Neuronal stem cell (in vitro differentiated cells): Measurements from ENCODE around the gene A2M.

Experiments
- DNase-seq: peaks from one replicate; pipeline ENCODE4 v3.0.0-alpha.2; 2013; ENCODE audit warnings: low spot score
- H2AFZ ChIP-seq: one replicate; pipeline ENCODE4 v1.6.1; 2013; ENCODE audit warnings: mild to moderate bottlenecking, low read length, inconsistent platforms
- H2AK5ac ChIP-seq: 2 replicates; pipeline ENCODE4 v1.6.1; 2013; ENCODE audit warnings: low read depth, mild to moderate bottlenecking, inconsistent platforms, low read length, moderate library complexity, mixed read lengths
- H2BK120ac ChIP-seq: 2 replicates; pipeline ENCODE4 v1.6.1; 2013; ENCODE audit warnings: low read depth, mild to moderate bottlenecking, inconsistent platforms, low read length, moderate library complexity, mixed read lengths
- H2BK12ac ChIP-seq: one replicate; pipeline ENCODE4 v1.6.1; 2013; ENCODE audit warnings: low read length, inconsistent platforms
- H2BK15ac ChIP-seq: 2 replicates; pipeline ENCODE4 v1.6.1; 2013; ENCODE audit warnings: mild to moderate bottlenecking, low read length, inconsistent platforms, mixed read lengths
- H2BK5ac ChIP-seq: one replicate; pipeline ENCODE4 v1.6.1; 2013; ENCODE audit warnings: inconsistent platforms, mild to moderate bottlenecking, low read length, moderate library complexity
- H3K14ac ChIP-seq: one replicate; pipeline ENCODE4 v1.6.1; 2013; ENCODE audit warnings: low read length, inconsistent platforms
- H3K18ac ChIP-seq: 2 replicates; pipeline ENCODE4 v1.6.1; 2013; ENCODE audit warnings: low read length, inconsistent platforms
- H3K23ac ChIP-seq: 2 replicates; pipeline ENCODE4 v1.6.1; 2013; ENCODE audit warnings: low read depth, mild to moderate bottlenecking, mixed read lengths, low read length, inconsistent platforms; ENCODE audit not compliant: poor library complexity
- H3K27ac ChIP-seq: replicated peaks from 3 replicates; pipeline ENCODE4 v1.5.1; 2013; ENCODE audit warnings: low read length, inconsistent platforms
- H3K27me3 ChIP-seq, 3 experiments: 2 replicates each; pipeline ENCODE4 v1.6.1; 2013; ENCODE audit warnings: low read length in 3 of 3, mild to moderate bottlenecking in 2 of 3, inconsistent platforms in 1 of 3, low read depth in 1 of 3, mixed read lengths in 1 of 3, moderate library complexity in 1 of 3; ENCODE audit not compliant: control insufficient read depth in 3 of 3, insufficient read depth in 3 of 3
- H3K36me3 ChIP-seq, 2 donors: replicated peaks in 1 of 2; 2 replicates each; pipeline ENCODE4 v1.6.1; 2013; ENCODE audit warnings: low read length in 2 of 2; ENCODE audit not compliant: control insufficient read depth in 2 of 2, insufficient read depth in 2 of 2
- H3K4ac ChIP-seq: 2 replicates; pipeline ENCODE4 v1.6.1; 2013; ENCODE audit warnings: inconsistent platforms, mild to moderate bottlenecking, low read length, moderate library complexity
- H3K4me1 ChIP-seq, 2 donors: 1 replicate in 1 of 2; 2 replicates in 1 of 2; pipeline ENCODE4 v1.6.1; 2013; ENCODE audit warnings: low read length in 2 of 2, low read depth in 1 of 2; ENCODE audit not compliant: control insufficient read depth in 2 of 2, insufficient read depth in 1 of 2
- H3K4me2 ChIP-seq: one replicate; pipeline ENCODE4 v1.6.1; 2013; ENCODE audit warnings: mild to moderate bottlenecking, low read length, inconsistent platforms; ENCODE audit not compliant: insufficient read depth, poor library complexity, severe bottlenecking
- H3K4me3 ChIP-seq, 2 donors: 2 replicates each; pipeline ENCODE4 v1.5.1; 2013; ENCODE audit warnings: low read length in 2 of 2, mild to moderate bottlenecking in 2 of 2, inconsistent platforms in 1 of 2, moderate library complexity in 1 of 2
- H3K79me1 ChIP-seq: one replicate; pipeline ENCODE4 v1.6.1; 2013; ENCODE audit warnings: low read depth, mild to moderate bottlenecking, inconsistent platforms, low read length, moderate library complexity
- H3K9ac ChIP-seq: one replicate; pipeline ENCODE4 v1.6.1; 2013; ENCODE audit warnings: mild to moderate bottlenecking, low read depth, low read length, inconsistent platforms; ENCODE audit not compliant: poor library complexity
- H3K9me3 ChIP-seq, 2 donors: replicated peaks in 1 of 2; 2 replicates each; pipeline versions ENCODE3 to v1.6.1; 2013; ENCODE audit warnings: low read length in 2 of 2, mild to moderate bottlenecking in 2 of 2, inconsistent platforms in 1 of 2, low read depth in 1 of 2, mixed read lengths in 1 of 2, moderate library complexity in 1 of 2; ENCODE audit not compliant: control insufficient read depth in 2 of 2, insufficient read depth in 1 of 2
- H4K8ac ChIP-seq: one replicate; pipeline ENCODE4 v1.6.1; 2013; ENCODE audit warnings: low read depth, mild to moderate bottlenecking, inconsistent platforms, low read length, moderate library complexity
- H4K91ac ChIP-seq: one replicate; pipeline ENCODE4 v1.6.1; 2013; ENCODE audit warnings: low read length, low read depth, mild to moderate bottlenecking, inconsistent platforms; ENCODE audit not compliant: poor library complexity
- WGBS, 2 donors: extraction: QIAGEN DNeasy Blood & Tissue Kit; methylation state at CpG; one replicate each; pipeline ENCODE4 v1.1.7; 2013; ENCODE audit warnings: missing lambda C conversion rate in 2 of 2, mixed read lengths in 1 of 2; ENCODE audit not compliant: insufficient read length in 2 of 2, insufficient replicate concordance in 1 of 2; ENCODE audit errors: extremely low coverage in 2 of 2; 5-methylcytosine and 5-hydroxymethylcytosine counted together

The A2M gene

GRCh38 chr12:9096563-9097176, 19.0 kb downstream of the A2M start:
- no peak for DNase-seq
- Histone ChIP-seq H3K4me2 (no peak overlapping the region), H3K36me3 (peaks cover 0 to 99% of the 10 kb centered on the region in 2 donors), H3K4ac (no peak overlapping the region), H3K27ac (no peak overlapping the region), H2BK12ac (no peak overlapping the region), H2AK5ac (no peak overlapping the region), H3K18ac (no peak overlapping the region), H2BK120ac (no peak overlapping the region), H3K14ac (no peak overlapping the region), H3K4me3 (no peak overlapping the region), H2BK15ac (no peak overlapping the region), H3K9ac (no peak overlapping the region), H3K27me3 (no peaks in the 10 kb centered on the region), H2AFZ (no peak overlapping the region), H4K91ac (no peak overlapping the region), H3K23ac (no peak overlapping the region), H2BK5ac (no peak overlapping the region), H4K8ac (no peak overlapping the region), H3K4me1 (no peaks in the 10 kb centered on the region), H3K9me3 (no peaks in the 10 kb centered on the region), H3K79me1 (no peaks in the 10 kb centered on the region)
- WGBS, 2 donors: no CpG with 5 or more reads among the region's 2 CpGs

DNA sequence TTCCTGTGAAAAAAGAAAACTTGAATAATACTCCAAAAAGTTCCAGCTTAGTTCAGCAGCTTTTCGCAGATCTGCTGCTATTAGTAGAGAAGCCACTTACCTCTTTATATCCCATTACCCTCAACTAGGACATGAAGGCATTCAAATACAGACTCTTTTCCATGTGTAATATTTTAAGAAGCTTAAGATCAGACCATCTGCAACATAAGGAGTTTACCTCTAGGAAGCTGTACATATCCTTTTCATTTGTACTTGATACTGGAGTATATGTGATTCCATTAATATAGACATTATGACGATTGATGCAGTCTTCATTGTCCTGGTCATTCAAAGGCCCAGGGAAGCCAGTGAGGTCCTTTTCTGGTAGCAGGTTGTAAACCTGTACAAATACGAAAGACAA, 20.4 kb downstream of the A2M start:
- Histone ChIP-seq H4K91ac (no peak overlapping the region), H4K8ac (no peak overlapping the region), H3K27me3 (no peaks in the 10 kb centered on the region), H3K4ac (no peak overlapping the region), H2BK12ac (no peak overlapping the region), H3K23ac (no peak overlapping the region), H2BK15ac (no peak overlapping the region), H3K14ac (no peak overlapping the region), H3K18ac (no peak overlapping the region), H2BK120ac (no peak overlapping the region), H3K9me3 (no peaks in the 10 kb centered on the region), H3K4me1 (no peaks in the 10 kb centered on the region), H3K9ac (no peak overlapping the region), H2BK5ac (no peak overlapping the region), H2AFZ (no peak overlapping the region), H3K79me1 (no peaks in the 10 kb centered on the region), H3K27ac (no peak overlapping the region), H2AK5ac (no peak overlapping the region), H3K4me3 (no peak overlapping the region), H3K36me3 (peaks cover 0 to 99% of the 10 kb centered on the region in 2 donors), H3K4me2 (no peak overlapping the region)
- WGBS, 2 donors: no CpG with 5 or more reads among the region's 3 CpGs
- DNase-seq: no peak

DNA sequence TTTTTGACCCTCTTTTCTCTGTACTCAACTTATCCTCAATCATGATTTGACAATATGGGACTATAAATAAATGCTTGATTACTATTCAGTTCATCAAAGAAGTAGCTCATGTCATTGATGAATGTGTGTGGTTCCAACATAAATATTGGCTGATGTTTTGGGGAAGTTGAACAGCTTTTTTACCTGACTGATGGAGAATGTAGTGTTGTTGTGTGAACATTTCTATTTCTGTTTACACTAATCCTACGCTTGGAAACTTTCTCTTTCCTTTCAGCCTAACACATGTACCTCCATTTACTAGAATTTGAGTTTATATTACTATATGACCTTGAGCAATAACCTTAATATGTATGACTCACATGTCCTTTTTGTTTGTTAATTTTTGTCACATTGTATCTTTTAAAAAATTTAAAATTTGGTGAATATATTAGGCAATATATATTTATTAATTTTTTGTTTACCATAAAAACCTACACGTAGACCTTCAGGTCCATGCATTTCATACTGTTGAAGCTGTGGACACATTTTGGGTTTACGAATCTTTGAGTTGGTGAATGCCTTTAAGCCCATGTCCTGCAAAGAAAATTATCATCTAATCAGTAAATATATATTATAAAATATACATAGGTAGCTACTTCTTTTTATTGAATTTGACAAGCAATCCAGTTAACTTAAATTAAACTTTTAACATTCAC, 21.1 kb downstream of the A2M start:
- Histone ChIP-seq H3K27ac (no peak overlapping the region), H2BK5ac (no peak overlapping the region), H2BK15ac (no peak overlapping the region), H2AFZ (no peak overlapping the region), H3K4me1 (no peaks in the 10 kb centered on the region), H4K8ac (no peak overlapping the region), H3K14ac (no peak overlapping the region), H2BK12ac (no peak overlapping the region), H4K91ac (no peak overlapping the region), H3K23ac (no peak overlapping the region), H3K27me3 (no peaks in the 10 kb centered on the region), H3K4me2 (no peak overlapping the region), H2BK120ac (no peak overlapping the region), H3K18ac (no peak overlapping the region), H3K4me3 (no peak overlapping the region), H3K9me3 (no peaks in the 10 kb centered on the region), H3K9ac (no peak overlapping the region), H3K36me3 (peaks cover 0 to 99% of the 10 kb centered on the region in 2 donors), H2AK5ac (no peak overlapping the region), H3K4ac (no peak overlapping the region), H3K79me1 (no peaks in the 10 kb centered on the region)
- WGBS, 2 donors: no CpG with 5 or more reads among the region's 3 CpGs
- no peak for DNase-seq

GRCh38 chr12:9091891-9092598, 23.7 kb downstream of the A2M start:
- no peak overlapping the region for H3K4ac ChIP-seq
- H3K27ac ChIP-seq: no peak overlapping the region
- no peak overlapping the region for H2BK15ac ChIP-seq
- H2AK5ac ChIP-seq: no peak overlapping the region
- no peak overlapping the region for H3K9ac ChIP-seq
- H3K79me1 ChIP-seq: no peaks in the 10 kb centered on the region
- H3K18ac ChIP-seq: no peak overlapping the region
- no peak overlapping the region for H3K14ac ChIP-seq
- H3K9me3 ChIP-seq: peaks cover 0 to 9% of the 10 kb centered on the region in 2 donors
- H4K8ac ChIP-seq: no peak overlapping the region
- H3K4me1 ChIP-seq: no peaks in the 10 kb centered on the region
- no peak overlapping the region for H2BK5ac ChIP-seq
- no peak overlapping the region for H2AFZ ChIP-seq
- no peak overlapping the region for H3K23ac ChIP-seq
- no peak overlapping the region for H3K4me2 ChIP-seq
- H4K91ac ChIP-seq: no peak overlapping the region
- peaks cover 0 to 98% of the 10 kb centered on the region in 2 donors for H3K36me3 ChIP-seq
- no CpG with 5 or more reads among the region's 8 CpGs for WGBS, 2 donors
- no peak overlapping the region for H2BK12ac ChIP-seq
- H3K27me3 ChIP-seq: no peaks in the 10 kb centered on the region
- H2BK120ac ChIP-seq: no peak overlapping the region
- H3K4me3 ChIP-seq: no peak overlapping the region
- no peak for DNase-seq
